RPMI8226 (cell line): Measurements from ENCODE around the gene TMEM222.

Experiments used
- DNase-seq: peaks from one replicate; pipeline ENCODE4 v3.0.0-alpha.2; 2015

Gene TMEM222

DNA sequence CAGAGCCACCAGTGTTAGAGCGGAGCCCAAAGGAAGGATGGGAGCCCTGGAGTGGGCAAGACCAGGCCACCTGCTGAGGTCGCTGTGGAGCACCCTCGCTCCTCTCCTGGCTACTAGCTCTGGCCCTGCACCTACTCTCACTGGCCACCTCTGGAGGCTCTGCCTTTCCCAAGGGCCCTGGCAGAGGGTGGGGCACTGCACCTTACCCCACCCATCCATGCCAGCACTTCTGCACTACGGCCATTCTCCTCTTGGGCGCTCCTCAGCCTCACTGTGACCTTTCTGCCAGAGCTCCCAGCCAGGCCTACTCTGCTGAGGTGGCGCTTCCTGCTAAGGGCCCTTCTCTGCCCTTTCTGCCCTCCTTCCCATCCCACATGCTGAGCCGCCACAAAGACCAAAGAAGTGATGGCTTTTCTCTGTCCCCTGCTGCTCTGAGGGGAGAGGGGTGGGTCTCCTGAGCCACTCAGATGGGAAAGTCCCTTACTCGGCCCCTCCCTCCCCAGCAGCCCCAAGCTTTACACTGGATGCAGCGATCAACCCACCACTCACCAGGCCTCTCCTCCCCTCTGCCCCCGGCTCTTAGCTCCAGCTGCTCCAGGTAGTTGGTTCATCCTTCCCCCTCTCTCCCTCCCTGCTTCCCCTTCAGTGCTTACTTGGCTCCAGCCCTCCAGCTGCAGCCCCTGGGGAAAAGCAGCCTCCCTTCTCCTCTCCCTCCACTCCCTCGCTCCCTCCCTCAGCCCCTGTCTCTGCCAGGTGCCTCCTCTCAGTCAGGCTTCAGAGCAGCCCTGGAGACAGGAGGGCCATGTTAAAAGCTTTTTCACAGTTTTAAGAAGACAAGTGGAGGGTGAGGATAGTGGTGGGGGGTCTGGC is 14.8 kb upstream of the TMEM222 start:
- DNase-seq: peak; percentile 89

DNA sequence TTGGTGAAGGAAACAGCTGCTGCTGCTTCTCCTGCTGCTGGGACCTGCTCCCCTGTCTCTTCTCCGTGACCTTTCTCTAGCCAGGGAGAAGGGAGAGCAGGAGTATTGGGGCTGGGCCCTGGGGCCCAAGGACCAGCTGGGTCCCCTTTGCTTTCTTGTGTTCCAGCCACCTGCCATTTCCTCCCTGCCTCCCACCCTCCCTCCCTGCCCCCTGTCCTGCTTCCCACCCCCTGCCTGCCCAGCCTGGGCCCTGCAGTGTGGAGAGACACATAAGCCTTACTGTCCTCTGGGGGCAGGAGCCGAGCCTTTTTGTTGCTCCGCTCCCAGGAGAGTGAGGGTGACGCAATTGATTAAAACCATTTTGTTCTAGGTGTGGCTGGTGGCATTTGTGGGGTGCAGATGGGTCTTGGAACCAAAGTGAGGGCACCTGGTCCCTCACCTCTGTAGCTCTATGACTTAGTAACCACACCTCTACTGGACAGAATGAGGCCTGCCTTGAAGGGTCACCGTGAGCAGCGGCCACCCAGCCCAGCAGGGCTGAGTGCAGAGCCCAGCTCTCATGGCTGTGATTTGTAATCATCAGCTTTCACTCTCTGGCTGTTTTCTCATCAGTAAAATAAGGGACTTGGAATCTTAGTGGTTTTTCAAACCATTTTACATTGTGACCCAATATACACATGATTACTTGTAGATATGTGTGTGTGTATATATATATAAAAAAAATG is 13.9 kb upstream of the TMEM222 start:
- no peak for DNase-seq

DNA sequence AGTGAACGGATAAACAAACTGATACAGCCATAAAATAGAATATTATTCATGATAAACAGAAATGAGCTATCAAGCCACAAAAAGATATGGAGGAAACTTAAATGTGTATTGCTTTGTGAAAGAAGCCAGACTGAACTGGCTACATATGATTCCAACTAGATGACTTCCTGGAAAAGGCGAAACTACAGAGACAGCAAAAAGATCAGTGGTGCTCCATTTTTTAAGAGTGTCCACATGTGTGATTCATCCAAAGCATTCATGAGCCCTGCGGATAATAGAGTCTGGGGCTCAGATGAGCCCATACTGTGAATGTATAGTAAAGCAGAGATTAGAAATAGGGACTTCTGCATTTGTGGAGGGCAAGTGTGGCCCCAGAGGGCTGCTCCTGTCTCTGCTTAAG is 7.8 kb upstream of the TMEM222 start:
- DNase-seq: no peak

DNA sequence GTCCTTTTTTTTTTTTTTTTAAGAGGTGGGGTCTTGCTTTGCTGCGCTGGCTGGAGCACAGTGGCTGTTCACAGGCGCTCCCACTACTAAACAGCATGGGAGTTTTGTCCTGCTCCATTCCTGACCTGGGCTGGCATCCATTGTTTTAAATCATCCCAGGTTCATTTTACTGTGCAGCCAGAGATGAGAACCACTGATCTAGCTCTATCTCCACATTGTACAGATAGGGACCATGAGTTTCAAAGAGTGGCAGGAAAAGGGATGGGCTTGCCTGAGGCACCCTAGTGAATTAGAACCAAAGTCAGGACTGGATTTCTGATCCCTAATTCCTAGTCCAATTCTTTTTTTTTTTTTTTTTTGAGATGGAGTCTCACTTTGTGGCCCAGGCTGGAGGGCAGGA is 7.2 kb upstream of the TMEM222 start:
- no peak for DNase-seq

DNA sequence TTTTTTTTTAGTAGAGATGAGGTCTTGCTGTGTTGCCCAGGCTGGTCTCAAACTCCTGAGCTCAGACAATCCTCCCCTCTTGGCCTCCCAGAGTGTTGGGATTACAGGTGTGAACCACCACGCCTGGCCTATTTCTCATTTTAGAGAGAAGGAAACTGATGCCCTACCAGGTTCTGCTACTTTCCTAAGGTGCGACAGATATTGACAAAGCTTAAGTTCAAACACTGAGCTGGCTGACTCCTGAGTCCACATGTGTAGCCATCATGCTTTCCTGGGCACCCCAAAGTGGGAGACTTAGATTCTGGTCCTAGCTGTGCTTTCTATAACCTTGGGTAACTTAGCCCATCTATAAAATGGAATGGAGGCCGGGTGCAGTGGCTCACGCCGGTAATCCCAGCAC is 5.1 kb upstream of the TMEM222 start:
- DNase-seq: no peak

DNA sequence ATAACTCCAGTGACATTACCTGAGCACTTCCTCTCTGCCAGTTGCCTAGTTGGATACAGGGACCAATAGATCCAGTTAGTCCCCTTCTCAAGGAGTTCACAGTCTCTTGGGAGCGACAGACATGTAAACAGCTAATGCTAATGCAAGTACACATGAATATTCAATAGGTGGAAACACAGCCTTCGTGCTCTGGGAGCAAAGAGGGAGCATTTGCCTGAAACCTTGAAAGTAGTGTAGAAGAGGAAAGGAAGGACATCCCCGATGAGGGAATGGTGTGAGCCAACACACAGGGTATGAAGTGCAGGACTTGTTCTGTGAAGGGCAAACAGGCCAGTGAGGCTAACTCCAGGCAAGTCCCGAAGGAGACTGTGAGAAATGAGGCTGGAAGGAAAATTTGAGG is 3.8 kb upstream of the TMEM222 start:
- DNase-seq: no peak

DNA sequence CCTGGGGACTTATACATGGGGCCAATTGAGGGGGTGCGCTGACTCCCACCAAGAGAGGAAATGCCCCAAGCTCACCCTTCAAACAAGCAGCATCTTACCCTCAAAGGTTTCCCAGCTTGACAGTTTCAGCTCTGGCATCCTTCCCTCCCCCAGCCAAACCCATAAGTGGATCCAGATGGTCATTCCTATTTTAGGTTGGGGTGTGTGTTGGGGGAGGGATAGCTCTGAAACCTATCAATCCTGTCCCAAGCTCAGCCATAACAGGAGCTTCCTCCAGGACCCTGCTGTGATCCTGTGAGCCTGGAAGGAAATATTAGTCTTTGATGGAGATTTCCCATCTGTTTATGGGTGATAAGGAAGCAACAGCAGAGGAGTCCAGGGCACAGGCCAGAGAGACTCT is 3.4 kb upstream of the TMEM222 start:
- no peak for DNase-seq

DNA sequence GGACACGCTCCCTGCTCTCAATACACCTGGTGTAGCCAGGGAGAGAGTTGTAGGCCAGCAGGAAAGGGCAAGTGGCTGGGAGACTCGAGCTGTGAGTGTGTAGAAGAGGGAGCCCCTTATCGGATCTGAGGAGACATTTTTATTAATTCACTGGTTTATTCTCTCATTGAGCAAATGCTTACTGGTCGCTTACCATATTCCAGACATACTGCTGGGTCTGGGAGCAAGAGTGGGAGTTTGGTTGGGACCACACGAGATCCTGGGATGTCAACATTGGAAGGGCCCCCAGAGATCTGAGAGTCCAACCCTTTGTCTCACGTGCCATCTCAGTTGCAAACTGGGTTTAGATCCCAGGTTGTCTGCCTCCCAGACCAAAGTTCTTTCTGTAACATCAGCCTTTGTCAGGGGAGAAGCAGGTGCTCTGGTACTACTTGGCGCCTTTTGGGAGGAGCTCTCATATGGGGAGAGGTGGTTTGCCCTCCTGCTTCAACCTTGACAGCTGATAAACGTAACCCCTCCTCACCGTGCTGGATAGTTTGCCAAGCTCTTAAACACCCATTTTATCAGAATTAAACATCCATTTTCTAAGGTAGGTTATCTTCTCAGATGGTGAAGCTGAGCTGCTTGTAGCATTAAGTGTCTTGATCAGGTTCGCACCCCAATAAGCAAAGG is 742 bp downstream of the TMEM222 start:
- no peak for DNase-seq

DNA sequence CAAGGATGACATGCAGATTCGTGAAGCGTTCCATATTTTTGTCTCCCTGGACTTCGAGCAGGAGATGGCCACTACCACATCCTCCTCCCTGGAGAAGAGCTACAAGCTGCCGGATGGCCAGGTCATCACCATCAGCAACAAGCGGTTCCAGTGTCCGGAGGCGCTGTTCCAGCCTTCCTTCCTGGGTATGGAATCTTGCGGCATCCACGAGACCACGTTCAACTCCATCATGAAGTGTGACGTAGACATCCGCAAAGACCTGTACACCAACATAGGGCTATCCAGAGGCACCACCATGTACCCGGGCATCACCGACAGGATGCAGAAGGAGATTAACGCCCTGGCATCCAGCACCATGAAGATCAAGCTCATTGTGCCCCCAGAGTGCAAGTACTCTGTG is 3.3 kb downstream of the TMEM222 start:
- DNase-seq: no peak

DNA sequence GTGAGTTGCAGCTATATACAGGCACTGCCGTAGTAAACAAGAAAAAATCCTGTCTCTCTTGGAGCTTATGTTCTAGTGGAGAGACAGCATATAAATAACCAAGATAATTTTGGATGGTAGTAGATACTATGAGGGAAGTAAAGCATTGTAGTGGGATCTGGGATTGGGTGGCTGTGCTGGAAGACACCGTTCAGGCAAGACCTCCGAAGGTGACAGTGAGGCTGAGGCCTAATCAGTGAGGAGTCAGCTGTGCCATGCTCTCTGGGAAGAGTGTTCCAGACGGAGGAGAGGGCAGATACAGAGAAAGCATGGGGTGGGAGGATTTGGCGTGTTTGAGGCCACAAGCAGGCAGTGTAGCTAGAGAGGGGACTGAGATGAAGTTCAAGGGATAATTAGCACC is 6.0 kb downstream of the TMEM222 start:
- DNase-seq: no peak

DNA sequence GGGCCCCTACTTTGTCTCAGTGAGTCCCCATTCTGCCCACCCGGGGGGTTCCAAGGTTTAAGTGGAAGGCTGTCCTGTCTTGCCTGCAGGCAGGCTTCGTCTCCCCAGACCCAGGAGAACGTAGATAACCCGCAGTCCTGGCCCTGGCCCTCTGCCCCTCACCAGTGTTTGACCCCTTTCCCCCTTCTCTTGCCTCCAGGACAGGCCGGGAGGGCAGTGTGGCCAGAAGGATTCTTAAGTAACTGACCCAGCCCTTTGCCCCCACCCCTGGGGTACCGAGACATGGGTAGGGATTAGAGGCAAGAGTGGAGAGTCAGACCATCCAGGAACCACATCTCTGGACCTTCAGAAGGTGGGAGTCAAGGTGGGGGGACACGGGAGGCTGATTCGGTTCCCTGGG is 8.8 kb downstream of the TMEM222 start:
- no peak for DNase-seq

DNA sequence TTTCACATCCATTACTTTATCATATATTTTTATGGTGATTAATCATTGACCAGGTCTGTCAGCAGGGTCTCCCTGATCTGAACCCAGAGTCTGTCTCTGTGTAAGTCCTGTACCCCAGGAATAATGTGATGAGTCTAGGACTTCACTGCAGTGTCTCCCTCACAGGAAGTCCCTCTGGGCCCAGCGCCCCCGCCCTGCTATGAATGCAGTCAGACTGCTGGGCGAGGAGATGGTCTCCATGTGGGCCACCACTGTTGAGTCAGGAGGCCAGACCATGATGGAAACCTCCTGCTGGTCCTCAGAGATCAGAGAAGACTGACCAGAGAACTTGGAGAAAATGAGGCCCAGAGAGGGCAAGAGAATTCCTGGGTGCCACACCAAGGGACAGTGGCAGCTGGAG is 9.5 kb downstream of the TMEM222 start:
- DNase-seq: no peak

DNA sequence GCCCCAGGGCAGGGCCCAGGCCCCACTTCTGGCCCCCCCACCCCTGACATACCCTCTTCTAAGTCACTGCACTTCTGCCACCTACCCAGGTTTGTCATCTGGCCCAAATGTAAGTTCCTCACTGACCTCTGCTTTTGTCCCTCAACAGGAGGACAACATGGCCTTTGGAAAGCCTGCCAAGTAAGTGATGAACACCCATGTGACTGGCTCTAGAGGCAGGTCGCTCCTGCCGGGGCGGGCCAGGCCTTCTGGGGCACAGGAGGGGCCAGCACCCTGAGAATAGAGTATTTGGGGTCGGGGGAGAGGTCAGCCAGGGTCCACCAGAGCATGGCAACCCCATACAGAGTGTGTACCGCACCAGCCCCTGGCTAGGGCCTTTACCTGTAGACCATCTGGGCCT is 10.0 kb downstream of the TMEM222 start:
- no peak for DNase-seq

DNA sequence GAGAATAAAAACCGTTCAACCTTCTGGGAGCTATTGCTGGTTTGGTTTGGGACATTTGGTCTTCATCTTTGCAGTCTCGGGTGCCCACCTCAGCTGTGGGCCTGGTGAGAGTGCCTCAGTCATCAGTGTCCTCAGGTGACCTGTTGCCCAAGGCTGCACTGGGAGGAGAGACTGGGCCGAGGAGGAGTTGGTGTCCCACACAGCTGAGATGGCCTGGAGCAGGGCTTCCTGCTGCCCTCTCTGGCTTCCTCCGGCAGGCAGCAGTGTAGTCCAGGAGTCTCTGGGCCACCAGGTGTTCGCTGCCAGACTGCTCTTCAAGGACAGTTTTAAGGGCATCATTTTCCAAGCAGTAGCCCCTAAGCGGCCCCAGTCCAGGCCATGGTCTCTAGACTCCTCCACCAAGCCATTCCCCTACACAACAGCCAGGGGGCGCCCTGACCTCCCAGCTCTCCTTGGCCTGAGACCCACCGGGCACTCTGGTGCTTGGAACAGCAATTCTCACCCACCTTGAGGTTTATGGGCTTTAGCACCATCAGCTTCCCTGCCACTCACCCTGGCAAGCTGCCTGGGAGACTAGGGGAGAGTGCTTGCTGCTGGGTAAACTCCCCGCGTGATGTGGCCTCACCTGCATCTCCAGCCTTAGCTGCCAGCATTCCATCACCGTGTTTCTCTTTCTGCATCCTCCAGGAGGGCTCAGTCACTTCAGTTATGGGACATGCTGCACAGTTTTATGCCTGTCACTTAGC is 10.7 kb downstream of the TMEM222 start:
- peak; percentile 61 for DNase-seq

DNA sequence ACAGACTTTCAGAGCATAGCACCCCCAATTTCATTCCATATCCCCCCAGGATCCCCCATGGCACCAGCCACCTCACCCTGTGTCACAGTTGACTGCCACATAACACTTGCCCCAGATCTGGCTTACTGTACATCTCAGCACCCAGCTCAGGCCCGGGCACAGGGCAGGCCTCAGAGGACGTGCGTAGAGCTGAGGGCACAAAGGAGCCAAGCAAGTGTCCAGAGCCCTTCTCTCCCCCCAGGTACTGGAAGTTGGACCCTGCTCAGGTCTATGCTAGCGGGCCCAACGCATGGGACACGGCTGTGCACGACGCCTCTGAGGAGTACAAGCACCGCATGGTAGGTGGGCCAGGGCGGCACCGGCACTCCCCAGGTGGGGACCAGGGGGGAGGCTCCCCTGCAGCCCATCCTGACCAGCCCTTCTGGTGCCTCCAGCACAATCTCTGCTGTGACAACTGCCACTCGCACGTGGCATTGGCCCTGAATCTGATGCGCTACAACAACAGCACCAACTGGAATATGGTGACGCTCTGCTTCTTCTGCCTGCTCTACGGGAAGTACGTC is 11.8 kb downstream of the TMEM222 start:
- DNase-seq: no peak

DNA sequence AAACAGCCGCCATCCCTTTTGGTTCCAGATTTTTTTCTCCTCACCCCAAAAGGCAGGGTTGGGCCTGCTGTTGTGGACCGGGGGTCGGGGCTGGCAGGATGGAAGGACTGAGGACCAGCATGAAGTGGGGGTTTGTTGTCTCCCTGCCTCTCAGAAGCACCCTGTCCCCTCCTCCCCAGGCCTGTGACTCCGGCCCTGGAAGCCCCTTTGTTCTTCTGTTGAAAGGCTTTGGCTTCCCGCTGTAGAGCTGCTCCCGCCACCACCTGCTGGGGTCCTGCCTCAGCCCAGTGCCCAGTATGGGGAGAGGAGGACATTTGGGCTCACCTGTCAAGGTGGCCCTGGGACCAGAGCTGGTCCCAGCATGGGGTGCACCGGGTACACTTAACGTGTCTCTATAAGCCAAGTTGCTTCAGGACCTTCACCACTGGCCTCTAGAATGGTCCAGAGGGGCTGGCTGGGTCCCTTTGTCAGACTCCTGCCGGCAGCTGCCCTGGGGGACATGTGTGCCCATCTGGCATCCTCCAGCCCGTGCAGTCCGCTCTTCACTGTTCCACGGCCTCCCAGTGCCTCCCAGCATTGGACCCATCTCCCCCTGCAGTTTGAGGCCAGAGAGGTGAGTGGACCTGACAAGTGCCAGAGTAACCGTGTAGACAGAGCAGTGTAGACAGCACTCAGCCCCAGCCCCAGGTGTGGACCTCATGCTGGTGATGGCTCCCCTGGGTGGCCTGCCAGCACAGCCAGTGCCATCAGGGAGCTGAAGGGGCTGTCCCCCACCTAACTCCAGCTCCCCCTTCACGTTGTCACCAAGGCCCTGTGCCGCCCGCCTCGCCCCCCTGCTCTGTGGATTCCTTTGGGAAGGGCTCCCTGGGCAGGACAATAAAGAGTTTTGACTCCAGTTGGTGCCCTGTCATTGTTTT is 13.8 kb downstream of the TMEM222 start:
- no peak for DNase-seq

DNA sequence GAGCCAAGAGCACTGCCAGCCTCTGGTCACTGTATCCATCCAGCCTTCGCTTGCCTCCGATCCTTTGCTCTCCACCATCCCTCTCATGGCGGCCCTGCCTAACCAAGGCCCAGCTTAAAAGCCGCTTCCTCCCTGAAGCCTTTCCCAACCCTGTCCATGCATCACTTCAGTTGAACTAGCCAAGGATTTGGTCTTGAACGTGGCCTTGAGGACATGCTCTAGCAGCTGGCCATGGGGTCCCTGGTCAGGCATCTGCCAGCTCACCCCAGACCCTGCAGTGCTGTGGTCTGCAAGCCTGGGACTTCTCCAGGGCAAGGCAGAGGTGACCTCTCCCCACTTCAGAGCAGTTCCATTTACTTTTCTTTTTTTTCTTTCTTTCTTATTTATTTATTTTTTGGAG is 14.8 kb downstream of the TMEM222 start:
- DNase-seq: no peak

DNA sequence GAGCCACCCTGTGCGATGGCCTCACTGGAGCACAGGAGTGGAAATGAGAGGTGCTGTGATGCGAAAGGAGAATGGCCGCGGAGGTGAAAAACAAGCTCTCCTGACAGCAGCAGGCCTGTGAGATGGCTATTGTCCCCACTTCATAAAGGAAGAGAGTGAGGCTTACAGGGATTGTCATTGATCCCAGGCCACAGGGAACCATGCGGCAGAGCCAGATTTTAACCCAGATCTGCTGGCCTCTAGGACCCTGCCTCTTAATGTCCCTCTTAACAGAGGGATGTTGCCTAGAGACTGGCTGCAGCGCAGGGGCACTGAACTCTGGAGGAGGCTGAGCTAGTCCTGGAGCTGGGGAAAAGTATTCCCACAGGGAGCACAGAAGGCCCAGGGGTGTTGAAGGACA is 16.8 kb downstream of the TMEM222 start:
- DNase-seq: no peak

DNA sequence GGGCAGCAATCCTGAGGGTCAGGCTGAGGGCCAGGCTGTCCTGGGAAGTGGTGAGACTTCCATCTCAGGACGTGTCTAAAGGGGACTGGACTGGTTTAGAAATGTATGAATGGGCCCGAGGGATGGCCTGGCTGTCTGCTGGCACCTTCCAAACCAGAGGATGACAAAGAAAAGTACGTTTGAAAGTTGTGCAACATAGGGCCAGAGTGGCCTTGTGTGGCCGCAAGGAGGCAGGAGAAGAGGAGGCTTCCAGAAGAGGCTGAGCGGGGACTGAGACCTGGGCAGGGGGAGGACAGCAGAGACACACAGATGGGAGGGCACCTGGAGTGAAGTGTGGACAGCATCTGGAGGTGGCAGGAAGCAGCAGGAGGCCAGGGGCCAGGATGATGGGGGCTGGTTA is 17.2 kb downstream of the TMEM222 start:
- no peak for DNase-seq

DNA sequence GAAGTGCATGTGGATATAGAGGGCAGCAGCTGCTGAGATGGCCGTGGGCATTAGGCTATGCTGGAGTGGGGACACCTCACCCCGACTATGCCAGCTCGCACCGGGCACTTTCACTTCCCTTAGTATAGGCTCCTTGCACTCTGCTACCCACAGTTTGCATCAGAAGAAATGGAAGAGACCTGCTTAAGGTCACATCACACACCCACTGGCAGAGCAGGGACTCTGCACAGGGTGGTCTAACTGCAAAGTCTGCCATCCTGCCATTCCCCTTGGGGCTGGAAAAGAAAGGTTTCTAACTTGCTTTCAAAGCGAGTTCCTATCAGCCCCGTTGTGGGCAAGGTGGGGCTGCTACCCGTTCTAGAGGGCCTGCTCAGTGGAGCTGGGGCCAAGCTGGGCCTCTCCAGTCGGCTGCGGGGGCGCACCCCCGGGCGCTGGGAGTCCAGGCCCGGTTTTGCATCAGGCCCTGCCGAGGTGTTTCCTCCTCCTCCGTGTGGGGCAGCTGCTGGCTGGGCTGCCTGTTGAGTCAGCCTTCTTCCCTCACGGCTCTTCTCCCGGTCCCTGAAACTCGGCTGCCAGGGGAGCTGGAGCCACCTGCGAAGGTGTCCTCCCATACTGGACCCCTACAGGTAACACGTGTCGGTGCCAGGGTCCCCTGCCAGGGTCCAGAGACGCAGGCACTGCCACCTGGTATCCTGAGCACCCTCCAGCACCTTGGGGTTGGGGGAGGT is 19.7 kb downstream of the TMEM222 start, which contains the start of gene SYTL1:
Gene SYTL1, plus strand, starts transcription at position 498 of the 728 bp plus-strand sequence. CDS start 3,313 bp downstream, outside the sequence.
- peak; percentile 95 for DNase-seq

DNA sequence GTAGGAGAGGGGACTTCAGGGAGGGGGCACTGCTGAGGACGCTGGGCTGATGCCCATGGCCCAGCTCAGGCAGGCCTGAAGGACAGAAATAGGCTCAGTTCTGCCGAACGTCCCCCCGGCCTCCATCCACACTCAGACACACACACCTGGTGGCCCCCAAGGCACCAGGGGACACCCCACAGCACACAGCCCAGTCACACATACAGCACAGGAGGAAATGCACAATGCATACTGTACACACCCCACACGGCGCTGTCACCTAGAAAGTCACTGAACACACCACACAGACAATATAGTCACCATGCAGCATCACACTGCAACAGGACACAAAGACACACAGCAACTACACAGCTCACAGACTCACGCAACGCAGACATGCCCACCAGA is 20.4 kb downstream of the TMEM222 start:
- DNase-seq: peak; percentile 30
